Superior temporal gyrus (tissue), 1 donor: ENCODE measurements around the gene LAMA5.

ENCODE experiments used
- DNase-seq: peaks from one replicate; pipeline ENCODE4 v3.0.0-alpha.2; 2016; ENCODE audit errors: extremely low spot score

LAMA5 gene

GRCh38 chr20:62404112-62404665 is 37.1 kb upstream of the LAMA5 start:
- no peak for DNase-seq

- no peak for DNase-seq
Observed at GRCh38 chr20:62403331-62403730, 36.2 kb upstream of the LAMA5 start.

- no peak for DNase-seq
Observed at GRCh38 chr20:62402456-62403150, 35.5 kb upstream of the LAMA5 start.

GRCh38 chr20:62401331-62401779 is 34.2 kb upstream of the LAMA5 start:
- DNase-seq, result no peak

- DNase-seq, result no peak
Observed at GRCh38 chr20:62400541-62400940, 33.4 kb upstream of the LAMA5 start.

GRCh38 chr20:62400021-62400420 is 32.9 kb upstream of the LAMA5 start:
- DNase-seq, result no peak

- DNase-seq, result no peak
Observed at GRCh38 chr20:62398120-62398821, 31.2 kb upstream of the LAMA5 start.

GRCh38 chr20:62396367-62397239 is 29.5 kb upstream of the LAMA5 start:
- no peak for DNase-seq

GRCh38 chr20:62395311-62396242 is 28.5 kb upstream of the LAMA5 start:
- DNase-seq, result no peak

GRCh38 chr20:62394248-62395245 is 27.4 kb upstream of the LAMA5 start:
- no peak for DNase-seq

GRCh38 chr20:62393830-62394229 is 26.7 kb upstream of the LAMA5 start:
- DNase-seq, result no peak

GRCh38 chr20:62393335-62393665 is 26.2 kb upstream of the LAMA5 start:
- no peak for DNase-seq

GRCh38 chr20:62392621-62393334 is 25.7 kb upstream of the LAMA5 start:
- no peak for DNase-seq

GRCh38 chr20:62392077-62392418 is 24.9 kb upstream of the LAMA5 start:
- no peak for DNase-seq

GRCh38 chr20:62391165-62392076 is 24.3 kb upstream of the LAMA5 start:
- DNase-seq, result no peak

GRCh38 chr20:62390317-62391164 is 23.4 kb upstream of the LAMA5 start:
- peak; percentile 63 for DNase-seq

- DNase-seq, result no peak
Observed at GRCh38 chr20:62389601-62390087, 22.5 kb upstream of the LAMA5 start.
